GM19328 (cell line): ENCODE results near the gene FHIT.

ENCODE experiments used
- ATAC-seq: cut with Tn5 transposase; IDR thresholded peaks from one replicate; pipeline ENCODE4 v1.9.1; 2021; ENCODE audit warnings: mild to moderate bottlenecking, moderate library complexity; ENCODE audit not compliant: unreplicated experiment

The FHIT gene

GRCh38 chr3:59994732-59995304, 1256.4 kb downstream of the FHIT start:
- ATAC-seq = no peak

GRCh38 chr3:59992578-59992977, 1258.7 kb downstream of the FHIT start:
- ATAC-seq = no peak

DNA sequence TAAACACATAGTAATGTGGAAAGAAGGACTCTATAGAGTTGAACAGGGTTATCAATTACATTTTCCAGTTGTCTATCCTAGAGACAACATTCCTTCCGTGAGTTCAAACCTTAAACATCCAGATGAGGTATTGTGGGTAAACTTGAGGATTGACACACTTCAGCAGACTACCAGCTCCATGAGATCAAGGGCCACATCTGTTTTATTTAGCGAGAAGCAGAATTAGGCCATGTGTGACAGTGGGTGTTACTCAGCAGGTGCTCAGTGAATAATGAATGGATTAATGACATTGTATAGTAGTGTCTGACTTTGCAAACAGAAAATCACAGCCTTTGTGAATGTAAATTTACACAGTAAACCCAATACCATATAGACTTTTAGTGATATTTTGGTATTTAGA, 1260.3 kb downstream of the FHIT start:
- no peak for ATAC-seq

DNA sequence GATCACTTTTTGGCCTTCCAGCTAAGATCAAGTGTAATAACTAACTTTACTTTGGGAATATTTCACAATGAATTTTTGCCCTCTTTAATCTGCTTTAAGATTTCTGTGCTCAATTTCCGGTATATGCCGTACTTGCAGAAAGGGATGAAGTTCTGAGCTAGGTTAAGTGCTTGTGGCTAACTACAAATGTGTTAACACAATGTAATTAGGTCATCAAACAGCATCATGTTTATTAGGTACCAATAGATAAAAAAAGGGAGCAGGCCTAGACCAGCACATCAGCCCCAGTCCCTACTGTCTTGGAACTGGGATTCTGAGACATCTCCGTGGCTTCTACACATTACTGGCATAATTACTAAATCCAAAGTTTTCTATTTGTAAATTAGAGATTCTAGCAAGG, 1268.7 kb downstream of the FHIT start:
- ATAC-seq = no peak

DNA sequence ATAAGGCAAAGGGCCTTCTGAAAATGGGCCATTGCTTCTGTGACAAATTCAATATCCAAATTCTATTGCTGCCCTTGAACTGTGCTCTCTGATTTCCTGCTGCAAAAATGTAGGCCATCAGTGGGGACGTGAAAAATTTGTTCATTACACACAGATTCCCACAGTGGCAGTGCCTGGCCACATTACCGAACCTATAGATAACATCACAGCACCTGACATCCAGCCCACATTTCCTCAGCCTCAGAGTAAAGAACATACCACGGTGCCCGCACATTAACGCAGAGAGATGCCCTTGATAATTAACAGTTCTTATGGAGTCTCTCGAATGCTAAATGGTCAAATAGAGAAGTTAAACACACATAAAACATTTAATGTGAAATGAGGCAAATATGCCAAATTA, 1269.9 kb downstream of the FHIT start:
- no peak for ATAC-seq

GRCh38 chr3:59980576-59980975, 1270.7 kb downstream of the FHIT start:
- ATAC-seq = no peak

DNA sequence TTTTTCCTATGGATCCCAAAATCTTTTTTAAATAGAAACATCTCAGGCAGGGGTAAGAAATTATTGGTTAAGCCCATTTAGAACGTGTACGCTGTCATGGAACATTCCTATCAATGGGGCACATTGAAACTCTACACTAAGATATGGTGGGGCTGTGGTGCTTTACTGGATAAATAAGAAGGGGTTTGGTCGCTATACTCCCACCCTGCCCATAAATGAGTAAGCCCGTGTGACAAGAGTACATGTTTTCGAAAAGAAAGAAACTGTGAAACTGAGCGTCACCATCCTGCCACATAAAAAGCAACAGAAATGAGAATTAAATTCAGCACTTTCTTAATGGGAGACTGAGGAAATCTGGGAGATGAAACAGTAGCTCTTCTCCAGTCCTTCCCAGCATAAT, 1271.7 kb downstream of the FHIT start:
- no peak for ATAC-seq

DNA sequence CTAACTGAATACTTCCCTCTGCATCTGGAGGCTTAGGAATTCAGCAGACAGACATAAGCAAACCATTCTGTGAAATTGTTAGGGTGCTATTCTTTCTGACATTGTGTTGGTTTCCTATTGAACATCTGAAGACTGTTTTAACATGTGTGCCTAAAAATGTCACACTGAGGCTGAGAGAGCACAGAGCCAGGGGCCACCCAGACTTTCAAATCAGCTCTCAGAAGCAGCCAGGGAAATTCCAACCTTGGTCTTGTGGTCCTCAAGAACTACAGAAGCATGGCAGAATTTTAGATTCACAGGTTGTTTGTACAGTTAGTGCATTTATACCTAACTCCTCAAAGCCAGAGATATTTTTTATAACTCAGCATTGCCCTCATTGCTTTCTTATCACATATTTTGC, 1272.3 kb downstream of the FHIT start:
- peak; percentile 77 for ATAC-seq

DNA sequence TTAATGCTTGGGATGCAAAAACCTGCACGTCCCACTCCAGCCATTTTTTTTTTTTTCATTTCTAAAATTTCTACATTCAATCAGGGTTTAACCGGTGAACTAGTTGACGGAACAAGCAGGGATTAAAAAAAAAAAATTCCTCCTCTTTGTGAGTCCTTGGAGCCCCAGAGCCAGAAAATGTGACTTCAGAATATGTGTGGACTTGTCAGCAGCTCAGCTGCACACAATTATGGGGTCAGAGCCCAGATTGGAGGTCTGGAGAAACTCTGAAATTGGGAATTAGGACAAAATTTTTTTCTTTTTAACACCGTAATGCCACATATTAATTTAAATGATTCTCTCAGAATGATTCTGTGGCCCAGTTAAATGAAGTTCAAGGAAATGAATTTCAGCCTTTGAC, 1280.5 kb downstream of the FHIT start:
- ATAC-seq = no peak

GRCh38 chr3:59970376-59970775, 1280.9 kb downstream of the FHIT start:
- no peak for ATAC-seq

- no peak for ATAC-seq
Observed at GRCh38 chr3:59968513-59969045, 1282.7 kb downstream of the FHIT start.

DNA sequence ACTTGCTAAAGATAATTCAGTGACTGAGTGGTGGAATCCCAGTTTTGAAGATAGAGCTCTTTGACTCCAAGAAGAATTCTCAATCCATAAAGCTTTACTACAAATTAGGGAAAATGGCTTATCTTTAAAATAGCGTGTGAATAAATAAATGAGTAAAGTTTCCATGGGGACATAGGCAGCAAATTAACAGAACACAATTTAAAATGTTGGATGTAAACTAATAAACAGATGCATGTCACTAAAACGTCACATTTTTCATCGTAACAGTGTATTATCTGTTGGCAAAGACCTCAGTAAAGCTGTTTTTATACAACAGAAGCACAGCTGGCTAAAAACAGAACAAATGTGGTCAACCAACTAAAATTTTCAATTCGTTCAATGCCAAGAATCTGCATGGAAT, 1287.6 kb downstream of the FHIT start:
- ATAC-seq = no peak

GRCh38 chr3:59957150-59957549, 1294.1 kb downstream of the FHIT start:
- no peak for ATAC-seq

GRCh38 chr3:59953104-59953503, 1298.1 kb downstream of the FHIT start:
- ATAC-seq = no peak

GRCh38 chr3:59949311-59949710, 1301.9 kb downstream of the FHIT start:
- ATAC-seq = no peak

DNA sequence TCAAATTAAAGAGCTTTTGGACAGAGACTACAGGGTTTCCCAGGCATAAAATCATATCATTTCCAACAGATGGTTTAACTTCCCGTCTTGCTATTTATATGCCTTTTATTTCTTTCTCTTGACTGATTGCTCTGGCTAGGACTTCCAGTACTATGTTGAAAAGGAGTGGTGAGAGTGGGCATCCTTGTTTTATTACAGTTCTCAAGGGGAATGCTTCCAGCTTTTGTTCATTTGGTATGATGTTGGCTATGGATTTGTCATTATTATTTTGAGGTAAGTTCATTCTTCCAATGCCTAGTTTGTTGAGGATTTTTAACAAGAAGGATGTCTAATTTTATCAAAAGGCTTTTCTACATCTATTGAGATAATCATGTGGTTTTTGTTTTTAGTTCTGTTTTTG, 1304.9 kb downstream of the FHIT start:
- no peak for ATAC-seq

- no peak for ATAC-seq
Observed at GRCh38 chr3:59940718-59941117, 1310.5 kb downstream of the FHIT start.

DNA sequence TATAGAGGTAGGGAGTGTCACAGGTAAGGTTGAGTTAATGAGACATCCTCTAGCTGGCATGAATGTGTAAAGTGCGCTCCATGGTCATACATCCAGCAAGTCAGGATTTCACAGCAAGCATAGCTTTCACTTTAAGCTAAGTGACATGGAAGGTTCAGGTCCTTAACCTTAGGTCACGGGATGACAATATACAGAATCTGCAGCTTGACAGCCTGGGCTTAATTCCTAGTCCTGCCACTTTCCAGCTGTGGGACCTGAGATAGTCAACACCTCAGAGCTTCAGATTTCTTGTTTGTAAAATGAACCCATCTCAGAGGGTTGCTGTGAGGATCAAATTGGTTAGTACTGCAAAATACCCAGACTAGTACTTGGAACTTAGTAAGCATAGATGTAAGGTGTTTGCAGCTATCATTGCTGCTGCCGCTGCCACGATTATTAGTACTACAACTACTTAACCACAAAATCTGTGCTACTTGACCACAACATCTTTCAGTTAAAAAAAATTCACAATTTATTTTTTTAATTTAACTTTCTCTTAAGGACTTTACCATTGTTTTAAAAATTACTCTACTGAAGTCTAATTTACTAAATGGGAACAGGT, 1311.3 kb downstream of the FHIT start:
- no peak for ATAC-seq

DNA sequence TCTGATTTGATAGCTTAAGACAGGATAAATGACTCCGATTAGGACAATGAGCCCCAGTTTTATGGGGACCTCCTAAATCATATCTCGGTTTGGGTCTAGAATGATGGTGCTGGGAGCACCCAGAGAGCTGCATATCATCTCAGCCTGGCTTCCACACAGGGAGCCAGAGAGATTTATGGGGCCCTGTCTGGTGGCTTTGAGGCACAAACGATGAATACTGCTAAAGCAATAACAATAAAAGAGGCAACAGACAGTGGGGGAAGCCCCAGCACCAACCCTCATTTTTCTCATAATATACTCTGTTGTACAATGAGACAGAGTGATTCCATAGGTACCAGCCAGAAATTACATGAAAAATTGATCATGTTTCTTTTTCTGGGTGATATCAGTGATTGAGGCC, 1312.4 kb downstream of the FHIT start:
- no peak for ATAC-seq

- ATAC-seq = no peak
Observed at GRCh38 chr3:59937201-59937600, 1314.1 kb downstream of the FHIT start.

DNA sequence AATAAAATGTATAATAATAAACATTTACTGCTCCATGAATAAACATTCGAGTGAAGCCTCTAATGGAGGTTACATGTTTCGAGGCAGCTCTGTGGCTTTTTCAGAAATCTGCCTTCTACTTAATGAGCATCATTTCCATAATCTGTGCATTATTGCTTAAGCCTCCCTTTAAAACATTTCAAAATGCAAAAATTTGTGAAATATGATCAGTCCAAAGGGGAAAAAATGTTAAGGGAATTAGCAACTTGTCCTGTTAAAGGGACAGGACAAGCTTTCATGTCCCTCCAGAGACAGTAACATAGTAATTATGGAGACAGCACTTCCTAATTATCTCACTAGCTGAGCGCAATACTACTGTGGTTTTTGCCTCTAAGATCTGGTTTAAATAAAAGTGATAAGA, 1314.8 kb downstream of the FHIT start:
- no peak for ATAC-seq

- peak; percentile 89 for ATAC-seq
Observed at GRCh38 chr3:59935025-59935424, 1316.2 kb downstream of the FHIT start.

- peak; percentile 25 for ATAC-seq
Observed at GRCh38 chr3:59934560-59934959, 1316.7 kb downstream of the FHIT start.
